WTC11 (cell line): ENCODE measurements around the gene MPST. TPM values are rescaled to one million over a fixed set of nuclear protein-coding genes. Genes with fewer than 3 reads are reported as not detected.

Experiments used
- ATAC-seq: fragments of 200-7000 bp; cut with Tn5 transposase; 2 replicates; pipeline ENCODE4 v1.10.0; 2021; ENCODE audit warnings: mild to moderate bottlenecking, moderate library complexity
- CTCF ChIA-PET: fragments of 300-600 bp; sonication (Branson Sonifier 250); formaldehyde crosslinking; loops from one replicate; lab custom pipeline; 2021; ENCODE audit warnings: antibody characterized with exemption; lab: Charles Lee
- POLR2A ChIA-PET: fragments of 350-600 bp; sonication (Branson Sonifier 250); formaldehyde crosslinking; loops from one replicate; lab custom pipeline; 2021; ENCODE audit warnings: antibody characterized with exemption; lab: Charles Lee
- DNase-seq: peaks from one replicate; pipeline ENCODE4 v3.0.0; 2021; ENCODE audit warnings: low spot score
- H3K27ac Mint-ChIP-seq: 2 replicates; pipeline ENCODE4 v1.8.0; 2021; ENCODE audit warnings: mixed read lengths
- H3K27me3 Mint-ChIP-seq: 2 replicates; pipeline ENCODE4 v1.8.0; 2021; ENCODE audit warnings: low read depth, mild to moderate bottlenecking, moderate library complexity, mixed read lengths
- H3K36me3 Mint-ChIP-seq: 2 replicates; pipeline ENCODE4 v1.8.0; 2021; ENCODE audit warnings: mixed read lengths
- H3K4me1 Mint-ChIP-seq: 2 replicates; pipeline ENCODE4 v1.8.0; 2022; ENCODE audit warnings: mixed read lengths
- H3K4me3 Mint-ChIP-seq: 2 replicates; pipeline ENCODE4 v1.8.0; 2021; ENCODE audit warnings: mild to moderate bottlenecking, moderate library complexity, mixed read lengths
- H3K9me3 Mint-ChIP-seq: 2 replicates; pipeline ENCODE4 v1.8.0; 2021; ENCODE audit warnings: mixed read lengths
- ATF1 ChIP-seq: sonication (generic); formaldehyde crosslinking; IDR thresholded peaks from 2 replicates; pipeline ENCODE4 v1.8.1; 2023; ENCODE audit warnings: mild to moderate bottlenecking, moderate library complexity, missing genetic modification reagents
- KAT7 ChIP-seq: sonication (generic); formaldehyde crosslinking; IDR thresholded peaks from 2 replicates; pipeline ENCODE4 v1.8.1; 2023; ENCODE audit warnings: missing genetic modification reagents, mild to moderate bottlenecking, borderline replicate concordance
- NFATC4 ChIP-seq: fragments of 250-450 bp; sonication (Bioruptor Pico); IDR thresholded peaks from 2 replicates; pipeline ENCODE4 v1.9.0; 2021; ENCODE audit warnings: mild to moderate bottlenecking
- NR2C2 ChIP-seq: sonication (generic); formaldehyde crosslinking; IDR thresholded peaks from 2 replicates; pipeline ENCODE4 v1.8.0; 2022; ENCODE audit warnings: mild to moderate bottlenecking, missing genetic modification reagents
- NR3C1 ChIP-seq: sonication (generic); formaldehyde crosslinking; conservative IDR thresholded peaks from 2 replicates; pipeline ENCODE4 v1.8.1; 2023; ENCODE audit warnings: low read depth, mild to moderate bottlenecking, missing genetic modification reagents
- ZNF232 ChIP-seq: sonication (generic); formaldehyde crosslinking; IDR thresholded peaks from 2 replicates; pipeline ENCODE4 v1.8.0; 2022; ENCODE audit warnings: mild to moderate bottlenecking, missing genetic modification reagents
- ZNF416 ChIP-seq: fragments of 250-450 bp; sonication (Bioruptor Pico); IDR thresholded peaks from 2 replicates; pipeline ENCODE4 v1.9.0; 2021; ENCODE audit warnings: mild to moderate bottlenecking, inconsistent platforms
- total RNA-seq: library from RNA; stranded (reverse); gene quantifications from 3 replicates; pipeline ENCODE4 v1.2.3, GENCODE V29; 2021
- TF ChIP-seq, protein P1 (sequence below): sonication (generic); formaldehyde crosslinking; IDR thresholded peaks from 2 replicates; pipeline ENCODE4 v1.8.1; 2023; ENCODE audit warnings: mild to moderate bottlenecking, missing genetic modification reagents
- TF ChIP-seq, protein P2 (sequence below): fragments of 250-450 bp; sonication (Bioruptor Pico); IDR thresholded peaks from 2 replicates; pipeline ENCODE4 v1.9.0; 2021; ENCODE audit warnings: mild to moderate bottlenecking
- TF ChIP-seq, protein P3 (sequence below): sonication (generic); formaldehyde crosslinking; IDR thresholded peaks from 2 replicates; pipeline ENCODE4 v1.8.0; 2023; ENCODE audit warnings: mild to moderate bottlenecking, missing genetic modification reagents
- TF ChIP-seq, protein P4 (sequence below): sonication (generic); formaldehyde crosslinking; IDR thresholded peaks from 2 replicates; pipeline ENCODE4 v1.8.1; 2022; ENCODE audit warnings: low read depth, missing genetic modification reagents, borderline replicate concordance
- TF ChIP-seq, protein P5 (sequence below): fragments of 250-450 bp; sonication (Bioruptor Pico); IDR thresholded peaks from 2 replicates; pipeline ENCODE4 v1.9.0; 2021; ENCODE audit warnings: mild to moderate bottlenecking
- TF ChIP-seq, protein P6 (sequence below): fragments of 250-450 bp; sonication (Bioruptor Pico); conservative IDR thresholded peaks from 2 replicates; pipeline ENCODE4 v1.9.0; 2021; ENCODE audit warnings: mild to moderate bottlenecking
- TF ChIP-seq, protein P7 (sequence below): sonication (generic); formaldehyde crosslinking; IDR thresholded peaks from 2 replicates; pipeline ENCODE4 v1.8.0; 2022; ENCODE audit warnings: mild to moderate bottlenecking, missing genetic modification reagents
- TF ChIP-seq, protein P8 (sequence below): sonication (generic); formaldehyde crosslinking; IDR thresholded peaks from 2 replicates; pipeline ENCODE4 v1.8.1; 2023; ENCODE audit warnings: mild to moderate bottlenecking, missing genetic modification reagents, borderline replicate concordance
- TF ChIP-seq, protein P9 (sequence below): sonication (generic); formaldehyde crosslinking; IDR thresholded peaks from 2 replicates; pipeline ENCODE4 v1.8.1; 2023; ENCODE audit warnings: mild to moderate bottlenecking, missing genetic modification reagents, moderate library complexity

Gene MPST
- total RNA-seq, 1 experiment from 2014 or later = 86.6 TPM

DNA sequence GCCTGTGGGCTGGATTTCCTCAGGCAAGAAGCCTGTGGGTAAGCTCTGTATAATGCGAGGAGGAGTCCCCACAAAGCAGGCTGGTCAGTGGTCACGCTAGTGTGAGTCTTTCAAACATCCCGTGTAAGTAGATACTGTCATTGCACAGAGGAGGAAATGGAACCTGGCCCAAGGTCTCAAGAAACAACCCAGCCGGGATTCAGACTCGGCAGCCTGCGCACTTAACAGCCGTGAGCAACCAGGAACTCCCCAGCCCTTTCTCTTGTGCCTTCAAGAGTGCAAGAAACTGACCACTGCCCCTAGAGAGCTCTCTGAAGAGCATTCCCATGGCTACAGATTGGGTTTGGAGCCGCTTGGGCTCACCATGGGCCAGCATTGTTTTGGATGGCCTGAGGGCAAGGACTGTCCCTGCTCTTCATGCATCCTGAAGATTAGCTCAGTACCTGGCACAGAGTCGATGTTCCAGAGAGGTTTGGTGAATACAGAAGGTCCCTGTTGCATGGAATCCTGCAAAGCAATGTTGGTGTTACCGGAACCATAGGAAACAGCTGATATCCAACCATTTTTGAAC is 6.0 kb downstream of the MPST start:
- Mint-ChIP-seq H3K27ac (no peak overlapping the region), H3K4me1 (peaks cover 22% of the 10 kb centered on the region), H3K4me3 (no peak overlapping the region), H3K9me3 (no peaks in the 10 kb centered on the region), H3K36me3 (peaks cover 26% of the 10 kb centered on the region), H3K27me3 (no peaks in the 10 kb centered on the region)
- DNase-seq = no peak
- TF ChIP-seq ZNF416 (CRISPR knock-in tag) (no peak), ZNF232 (no peak)
- TF ChIP-seq, protein P1, sequence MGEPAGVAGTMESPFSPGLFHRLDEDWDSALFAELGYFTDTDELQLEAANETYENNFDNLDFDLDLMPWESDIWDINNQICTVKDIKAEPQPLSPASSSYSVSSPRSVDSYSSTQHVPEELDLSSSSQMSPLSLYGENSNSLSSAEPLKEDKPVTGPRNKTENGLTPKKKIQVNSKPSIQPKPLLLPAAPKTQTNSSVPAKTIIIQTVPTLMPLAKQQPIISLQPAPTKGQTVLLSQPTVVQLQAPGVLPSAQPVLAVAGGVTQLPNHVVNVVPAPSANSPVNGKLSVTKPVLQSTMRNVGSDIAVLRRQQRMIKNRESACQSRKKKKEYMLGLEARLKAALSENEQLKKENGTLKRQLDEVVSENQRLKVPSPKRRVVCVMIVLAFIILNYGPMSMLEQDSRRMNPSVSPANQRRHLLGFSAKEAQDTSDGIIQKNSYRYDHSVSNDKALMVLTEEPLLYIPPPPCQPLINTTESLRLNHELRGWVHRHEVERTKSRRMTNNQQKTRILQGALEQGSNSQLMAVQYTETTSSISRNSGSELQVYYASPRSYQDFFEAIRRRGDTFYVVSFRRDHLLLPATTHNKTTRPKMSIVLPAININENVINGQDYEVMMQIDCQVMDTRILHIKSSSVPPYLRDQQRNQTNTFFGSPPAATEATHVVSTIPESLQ (CRISPR knock-in tag) = no peak
- TF ChIP-seq, protein P2, sequence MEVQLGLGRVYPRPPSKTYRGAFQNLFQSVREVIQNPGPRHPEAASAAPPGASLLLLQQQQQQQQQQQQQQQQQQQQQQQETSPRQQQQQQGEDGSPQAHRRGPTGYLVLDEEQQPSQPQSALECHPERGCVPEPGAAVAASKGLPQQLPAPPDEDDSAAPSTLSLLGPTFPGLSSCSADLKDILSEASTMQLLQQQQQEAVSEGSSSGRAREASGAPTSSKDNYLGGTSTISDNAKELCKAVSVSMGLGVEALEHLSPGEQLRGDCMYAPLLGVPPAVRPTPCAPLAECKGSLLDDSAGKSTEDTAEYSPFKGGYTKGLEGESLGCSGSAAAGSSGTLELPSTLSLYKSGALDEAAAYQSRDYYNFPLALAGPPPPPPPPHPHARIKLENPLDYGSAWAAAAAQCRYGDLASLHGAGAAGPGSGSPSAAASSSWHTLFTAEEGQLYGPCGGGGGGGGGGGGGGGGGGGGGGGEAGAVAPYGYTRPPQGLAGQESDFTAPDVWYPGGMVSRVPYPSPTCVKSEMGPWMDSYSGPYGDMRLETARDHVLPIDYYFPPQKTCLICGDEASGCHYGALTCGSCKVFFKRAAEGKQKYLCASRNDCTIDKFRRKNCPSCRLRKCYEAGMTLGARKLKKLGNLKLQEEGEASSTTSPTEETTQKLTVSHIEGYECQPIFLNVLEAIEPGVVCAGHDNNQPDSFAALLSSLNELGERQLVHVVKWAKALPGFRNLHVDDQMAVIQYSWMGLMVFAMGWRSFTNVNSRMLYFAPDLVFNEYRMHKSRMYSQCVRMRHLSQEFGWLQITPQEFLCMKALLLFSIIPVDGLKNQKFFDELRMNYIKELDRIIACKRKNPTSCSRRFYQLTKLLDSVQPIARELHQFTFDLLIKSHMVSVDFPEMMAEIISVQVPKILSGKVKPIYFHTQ (CRISPR knock-in tag) = no peak
- TF ChIP-seq, protein P3, sequence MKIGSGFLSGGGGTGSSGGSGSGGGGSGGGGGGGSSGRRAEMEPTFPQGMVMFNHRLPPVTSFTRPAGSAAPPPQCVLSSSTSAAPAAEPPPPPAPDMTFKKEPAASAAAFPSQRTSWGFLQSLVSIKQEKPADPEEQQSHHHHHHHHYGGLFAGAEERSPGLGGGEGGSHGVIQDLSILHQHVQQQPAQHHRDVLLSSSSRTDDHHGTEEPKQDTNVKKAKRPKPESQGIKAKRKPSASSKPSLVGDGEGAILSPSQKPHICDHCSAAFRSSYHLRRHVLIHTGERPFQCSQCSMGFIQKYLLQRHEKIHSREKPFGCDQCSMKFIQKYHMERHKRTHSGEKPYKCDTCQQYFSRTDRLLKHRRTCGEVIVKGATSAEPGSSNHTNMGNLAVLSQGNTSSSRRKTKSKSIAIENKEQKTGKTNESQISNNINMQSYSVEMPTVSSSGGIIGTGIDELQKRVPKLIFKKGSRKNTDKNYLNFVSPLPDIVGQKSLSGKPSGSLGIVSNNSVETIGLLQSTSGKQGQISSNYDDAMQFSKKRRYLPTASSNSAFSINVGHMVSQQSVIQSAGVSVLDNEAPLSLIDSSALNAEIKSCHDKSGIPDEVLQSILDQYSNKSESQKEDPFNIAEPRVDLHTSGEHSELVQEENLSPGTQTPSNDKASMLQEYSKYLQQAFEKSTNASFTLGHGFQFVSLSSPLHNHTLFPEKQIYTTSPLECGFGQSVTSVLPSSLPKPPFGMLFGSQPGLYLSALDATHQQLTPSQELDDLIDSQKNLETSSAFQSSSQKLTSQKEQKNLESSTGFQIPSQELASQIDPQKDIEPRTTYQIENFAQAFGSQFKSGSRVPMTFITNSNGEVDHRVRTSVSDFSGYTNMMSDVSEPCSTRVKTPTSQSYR (CRISPR knock-in tag) = no peak
- TF ChIP-seq, protein P4, sequence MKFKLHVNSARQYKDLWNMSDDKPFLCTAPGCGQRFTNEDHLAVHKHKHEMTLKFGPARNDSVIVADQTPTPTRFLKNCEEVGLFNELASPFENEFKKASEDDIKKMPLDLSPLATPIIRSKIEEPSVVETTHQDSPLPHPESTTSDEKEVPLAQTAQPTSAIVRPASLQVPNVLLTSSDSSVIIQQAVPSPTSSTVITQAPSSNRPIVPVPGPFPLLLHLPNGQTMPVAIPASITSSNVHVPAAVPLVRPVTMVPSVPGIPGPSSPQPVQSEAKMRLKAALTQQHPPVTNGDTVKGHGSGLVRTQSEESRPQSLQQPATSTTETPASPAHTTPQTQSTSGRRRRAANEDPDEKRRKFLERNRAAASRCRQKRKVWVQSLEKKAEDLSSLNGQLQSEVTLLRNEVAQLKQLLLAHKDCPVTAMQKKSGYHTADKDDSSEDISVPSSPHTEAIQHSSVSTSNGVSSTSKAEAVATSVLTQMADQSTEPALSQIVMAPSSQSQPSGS (CRISPR knock-in tag) = no peak
- TF ChIP-seq, protein P5, sequence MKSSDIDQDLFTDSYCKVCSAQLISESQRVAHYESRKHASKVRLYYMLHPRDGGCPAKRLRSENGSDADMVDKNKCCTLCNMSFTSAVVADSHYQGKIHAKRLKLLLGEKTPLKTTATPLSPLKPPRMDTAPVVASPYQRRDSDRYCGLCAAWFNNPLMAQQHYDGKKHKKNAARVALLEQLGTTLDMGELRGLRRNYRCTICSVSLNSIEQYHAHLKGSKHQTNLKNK = no peak
- TF ChIP-seq, protein P6, sequence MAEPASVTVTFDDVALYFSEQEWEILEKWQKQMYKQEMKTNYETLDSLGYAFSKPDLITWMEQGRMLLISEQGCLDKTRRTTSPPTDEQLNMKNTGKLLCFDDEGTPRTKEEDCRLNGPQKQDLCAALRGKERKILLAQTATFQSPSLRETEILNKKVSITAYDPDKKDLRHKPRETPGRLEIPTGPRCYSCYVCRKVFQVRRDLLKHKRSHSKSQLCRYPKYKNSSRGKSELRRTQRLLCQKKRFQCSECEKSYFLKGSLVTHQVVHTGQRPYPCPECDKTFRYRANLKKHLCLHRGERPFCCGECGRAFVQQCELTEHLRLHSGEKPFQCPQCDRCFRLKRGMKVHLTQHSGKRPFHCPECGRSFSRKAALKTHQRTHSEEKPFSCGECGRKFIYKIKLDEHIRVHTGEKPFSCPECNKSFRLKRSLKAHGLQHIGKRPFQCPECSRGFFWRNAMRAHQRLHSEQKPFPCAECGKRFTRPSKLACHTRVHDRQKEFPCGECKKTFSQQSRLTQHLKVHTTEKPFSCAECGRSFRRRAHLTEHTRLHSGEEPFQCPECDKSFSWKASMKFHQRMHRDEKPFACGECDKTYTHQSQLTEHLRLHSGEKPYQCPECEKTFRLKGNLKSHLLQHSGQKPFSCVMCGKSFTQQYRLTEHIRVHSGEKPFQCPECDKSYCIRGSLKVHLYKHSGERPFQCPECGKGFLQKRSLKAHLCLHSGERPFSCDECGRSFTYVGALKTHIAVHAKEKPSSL (CRISPR knock-in tag) = no peak
- ChIA-PET CTCF (interaction anchor here (0.7 to 1.5 kb wide), 2 partner anchors 39 to 48 kb away, joined by 3 to 6 read pairs; no protein-coding TSS in a partner anchor), POLR2A (no interaction called here)
- no peak for ATAC-seq

DNA sequence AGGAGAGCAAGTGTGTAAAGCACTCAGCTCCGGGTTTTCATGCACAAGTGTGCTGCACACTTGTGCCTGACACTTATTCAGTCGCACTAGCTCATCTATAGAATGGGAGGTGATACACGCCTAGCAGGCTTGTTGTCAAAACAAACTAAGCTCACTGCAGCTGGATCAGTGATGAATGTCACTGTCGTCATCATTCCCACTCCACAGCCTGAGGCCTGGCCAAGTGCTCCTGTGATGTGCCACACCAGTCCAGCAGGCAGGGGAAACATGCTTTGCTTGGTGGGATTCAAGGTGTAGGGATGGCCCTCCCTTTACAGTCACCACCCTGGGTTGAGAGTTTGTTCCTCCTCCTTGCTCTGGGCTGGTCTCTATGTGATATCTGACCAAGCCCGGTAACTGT is 6.8 kb downstream of the MPST start:
- Mint-ChIP-seq H3K9me3 (no peaks in the 10 kb centered on the region), H3K36me3 (peaks cover 26% of the 10 kb centered on the region)
- TF ChIP-seq, protein P7, sequence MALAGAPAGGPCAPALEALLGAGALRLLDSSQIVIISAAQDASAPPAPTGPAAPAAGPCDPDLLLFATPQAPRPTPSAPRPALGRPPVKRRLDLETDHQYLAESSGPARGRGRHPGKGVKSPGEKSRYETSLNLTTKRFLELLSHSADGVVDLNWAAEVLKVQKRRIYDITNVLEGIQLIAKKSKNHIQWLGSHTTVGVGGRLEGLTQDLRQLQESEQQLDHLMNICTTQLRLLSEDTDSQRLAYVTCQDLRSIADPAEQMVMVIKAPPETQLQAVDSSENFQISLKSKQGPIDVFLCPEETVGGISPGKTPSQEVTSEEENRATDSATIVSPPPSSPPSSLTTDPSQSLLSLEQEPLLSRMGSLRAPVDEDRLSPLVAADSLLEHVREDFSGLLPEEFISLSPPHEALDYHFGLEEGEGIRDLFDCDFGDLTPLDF (CRISPR knock-in tag) = no peak
- TF ChIP-seq ATF1 (no peak), KAT7 (CRISPR knock-in tag) (no peak), NR2C2 (CRISPR knock-in tag) (no peak), NR3C1 (CRISPR knock-in tag) (no peak), NFATC4 (CRISPR knock-in tag) (no peak)
- TF ChIP-seq, protein P8, sequence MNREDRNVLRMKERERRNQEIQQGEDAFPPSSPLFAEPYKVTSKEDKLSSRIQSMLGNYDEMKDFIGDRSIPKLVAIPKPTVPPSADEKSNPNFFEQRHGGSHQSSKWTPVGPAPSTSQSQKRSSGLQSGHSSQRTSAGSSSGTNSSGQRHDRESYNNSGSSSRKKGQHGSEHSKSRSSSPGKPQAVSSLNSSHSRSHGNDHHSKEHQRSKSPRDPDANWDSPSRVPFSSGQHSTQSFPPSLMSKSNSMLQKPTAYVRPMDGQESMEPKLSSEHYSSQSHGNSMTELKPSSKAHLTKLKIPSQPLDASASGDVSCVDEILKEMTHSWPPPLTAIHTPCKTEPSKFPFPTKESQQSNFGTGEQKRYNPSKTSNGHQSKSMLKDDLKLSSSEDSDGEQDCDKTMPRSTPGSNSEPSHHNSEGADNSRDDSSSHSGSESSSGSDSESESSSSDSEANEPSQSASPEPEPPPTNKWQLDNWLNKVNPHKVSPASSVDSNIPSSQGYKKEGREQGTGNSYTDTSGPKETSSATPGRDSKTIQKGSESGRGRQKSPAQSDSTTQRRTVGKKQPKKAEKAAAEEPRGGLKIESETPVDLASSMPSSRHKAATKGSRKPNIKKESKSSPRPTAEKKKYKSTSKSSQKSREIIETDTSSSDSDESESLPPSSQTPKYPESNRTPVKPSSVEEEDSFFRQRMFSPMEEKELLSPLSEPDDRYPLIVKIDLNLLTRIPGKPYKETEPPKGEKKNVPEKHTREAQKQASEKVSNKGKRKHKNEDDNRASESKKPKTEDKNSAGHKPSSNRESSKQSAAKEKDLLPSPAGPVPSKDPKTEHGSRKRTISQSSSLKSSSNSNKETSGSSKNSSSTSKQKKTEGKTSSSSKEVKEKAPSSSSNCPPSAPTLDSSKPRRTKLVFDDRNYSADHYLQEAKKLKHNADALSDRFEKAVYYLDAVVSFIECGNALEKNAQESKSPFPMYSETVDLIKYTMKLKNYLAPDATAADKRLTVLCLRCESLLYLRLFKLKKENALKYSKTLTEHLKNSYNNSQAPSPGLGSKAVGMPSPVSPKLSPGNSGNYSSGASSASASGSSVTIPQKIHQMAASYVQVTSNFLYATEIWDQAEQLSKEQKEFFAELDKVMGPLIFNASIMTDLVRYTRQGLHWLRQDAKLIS = no peak
- TF ChIP-seq, protein P9, sequence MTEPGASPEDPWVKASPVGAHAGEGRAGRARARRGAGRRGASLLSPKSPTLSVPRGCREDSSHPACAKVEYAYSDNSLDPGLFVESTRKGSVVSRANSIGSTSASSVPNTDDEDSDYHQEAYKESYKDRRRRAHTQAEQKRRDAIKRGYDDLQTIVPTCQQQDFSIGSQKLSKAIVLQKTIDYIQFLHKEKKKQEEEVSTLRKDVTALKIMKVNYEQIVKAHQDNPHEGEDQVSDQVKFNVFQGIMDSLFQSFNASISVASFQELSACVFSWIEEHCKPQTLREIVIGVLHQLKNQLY (CRISPR knock-in tag) = no peak

More for the DNA sequence above, 6.8 kb downstream of the MPST start:
- CTCF ChIA-PET = interaction anchor here (0.7 to 1.5 kb wide), 2 partner anchors 39 to 48 kb away, joined by 3 to 6 read pairs; no protein-coding TSS in a partner anchor
- no peak for ATAC-seq
- DNase-seq = no peak
- Mint-ChIP-seq H3K27ac (0 out of 2 replicates have a peak overlapping the region, but pooled peaks have one; percentile 23), H3K4me3 (no peak overlapping the region), H3K27me3 (no peaks in the 10 kb centered on the region), H3K4me1 (peaks cover 21% of the 10 kb centered on the region)
- POLR2A ChIA-PET = no interaction called here
